Epithelial cell of esophagus (primary cell): ENCODE results near the gene CD79A.

Experiments
- DNase-seq: peaks from one replicate; pipeline ENCODE4 v3.0.0; 2010; ENCODE audit warnings: low read depth
- H3K4me3 ChIP-seq: 2 replicates; pipeline ENCODE4 v1.5.1; 2011; ENCODE audit warnings: mild to moderate bottlenecking, low read length, control low read depth
- CTCF ChIP-seq: IDR thresholded peaks from 2 replicates; pipeline ENCODE4 v1.5.1; 2011; ENCODE audit warnings: low read depth, mild to moderate bottlenecking, low read length, control low read depth, inconsistent platforms; ENCODE audit not compliant: insufficient read depth; ENCODE audit errors: missing control alignments

The CD79A gene

GRCh38 chr19:41930322-41930722, 53.2 kb downstream of the CD79A start:
- no peak for DNase-seq
- no peak for TF ChIP-seq CTCF
- H3K4me3 ChIP-seq: no peak overlapping the region
